ENCODE results near the gene PAGE2B.
"Not testable (repeated sequence)": the region's sequence is repeated elsewhere in the genome, so short reads cannot be mapped to it uniquely, and the experiment has no call there.

PAGE2B gene

GRCh38 chrX:55074851-55075467 lies at the start of gene PAGE2B:
PAGE2B (plus strand) TSS chrX:55075030; CDS start chrX:55076042, 1,012 bp downstream.
- DNase-seq (ENCODE audit: low read depth) = no peak

- DNase-seq (ENCODE audit: low read depth) = no peak
Observed at GRCh38 chrX:55026143-55026542, 48.7 kb upstream of the PAGE2B start.

DNA sequence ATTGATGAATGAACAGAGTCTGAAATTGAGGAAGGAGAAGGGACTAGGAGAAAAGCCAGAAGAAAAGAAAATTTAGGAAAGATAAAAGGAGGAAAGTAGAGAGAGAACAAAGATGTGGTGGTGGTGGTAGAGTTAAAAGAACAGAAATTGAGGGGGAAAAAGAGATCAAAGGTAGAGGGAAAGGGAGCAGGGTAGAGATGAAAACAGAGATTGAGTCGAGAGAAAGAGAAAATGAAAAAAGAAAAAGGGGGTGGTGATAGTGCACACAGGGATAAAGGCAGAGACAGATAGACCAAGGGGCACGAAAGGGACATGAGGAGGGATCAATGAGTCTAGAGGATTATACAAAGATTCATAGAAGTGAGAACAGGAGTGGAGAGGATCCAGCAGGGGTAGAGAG lies 48.0 kb upstream of the PAGE2B start:
- DNase-seq (ENCODE audit: low read depth) = no peak

GRCh38 chrX:55028040-55028439 lies 46.8 kb upstream of the PAGE2B start:
- no peak for DNase-seq (ENCODE audit: low read depth)

GRCh38 chrX:55028611-55029010 lies 46.2 kb upstream of the PAGE2B start:
- DNase-seq (ENCODE audit: low read depth) = no peak

- DNase-seq (ENCODE audit: low read depth) = no peak
Observed at GRCh38 chrX:55029291-55029690, 45.5 kb upstream of the PAGE2B start.

DNA sequence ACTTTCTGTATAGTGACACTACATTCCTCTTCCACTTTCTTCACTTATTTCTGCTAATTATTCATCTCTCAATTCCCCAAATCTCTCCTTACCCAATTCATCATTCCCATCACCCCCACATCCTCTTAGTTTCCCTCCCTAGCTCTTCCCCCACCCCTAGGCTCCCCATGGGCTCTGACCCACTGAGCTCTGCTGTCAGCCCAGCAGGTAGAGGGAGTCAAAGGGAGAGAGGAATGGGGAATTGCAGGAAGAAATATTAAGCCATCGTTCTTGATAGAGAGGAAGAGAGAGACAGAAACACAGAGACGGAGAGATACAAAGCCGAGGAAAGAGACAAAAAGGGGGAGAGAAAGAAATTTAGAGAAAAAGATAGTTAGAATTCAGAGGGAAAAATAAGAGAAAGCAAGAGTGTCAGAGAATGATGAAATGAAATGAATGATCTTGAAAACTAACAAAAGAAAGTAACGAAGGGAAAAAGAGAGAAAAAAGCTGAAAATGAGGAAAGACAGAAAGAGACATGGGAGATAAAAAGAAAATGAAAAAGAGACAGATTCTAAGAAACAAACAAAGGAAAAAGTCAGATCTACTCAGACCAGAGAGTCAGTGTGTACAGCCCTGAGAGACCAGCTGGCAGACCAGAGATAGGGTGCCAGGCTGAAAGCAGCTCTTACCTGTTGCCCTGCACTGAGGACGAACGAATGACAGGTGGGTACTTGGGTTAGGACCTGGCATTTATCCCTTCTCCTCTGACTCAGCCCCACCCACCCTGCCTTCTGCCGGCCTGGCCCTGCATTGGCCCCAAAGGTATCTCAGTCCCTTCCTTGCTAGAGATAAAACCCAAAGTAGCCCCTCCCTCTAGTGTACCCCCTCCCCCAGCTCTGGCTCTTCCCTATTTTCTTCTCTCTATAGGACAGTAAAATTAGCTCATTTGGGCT lies 44.3 kb upstream of the PAGE2B start, which contains the start of gene ALAS2:
TSS of gene ALAS2 (minus strand) at position 707 of the 935 bp plus-strand sequence. CDS start 4,977 bp downstream, outside the sequence.
- DNase-seq (ENCODE audit: low read depth) = no peak

GRCh38 chrX:55033429-55033828 lies 41.4 kb upstream of the PAGE2B start:
- no peak for DNase-seq (ENCODE audit: low read depth)

DNA sequence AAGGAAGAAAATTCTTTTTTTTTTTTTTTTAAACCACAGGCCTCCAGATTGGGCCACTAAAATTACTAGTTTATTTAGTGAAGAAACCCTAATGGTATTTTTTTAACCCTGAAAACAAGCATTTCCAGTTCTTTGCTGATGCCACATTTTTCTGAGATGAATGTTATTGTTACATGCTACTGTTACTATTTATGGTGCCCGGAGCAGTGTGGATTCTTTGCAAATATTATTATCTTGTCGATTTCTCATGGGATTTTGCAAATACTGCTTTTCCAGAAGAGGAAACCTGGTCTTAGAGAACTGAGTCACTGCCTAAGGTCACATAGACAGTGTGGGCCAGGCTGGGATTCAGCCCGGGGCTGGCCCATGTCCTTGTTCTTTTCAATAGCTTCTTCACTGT lies 35.4 kb upstream of the PAGE2B start:
- no peak for DNase-seq (ENCODE audit: low read depth)

- DNase-seq (ENCODE audit: low read depth) = no peak
Observed at GRCh38 chrX:55041514-55041913, 33.3 kb upstream of the PAGE2B start.

DNA sequence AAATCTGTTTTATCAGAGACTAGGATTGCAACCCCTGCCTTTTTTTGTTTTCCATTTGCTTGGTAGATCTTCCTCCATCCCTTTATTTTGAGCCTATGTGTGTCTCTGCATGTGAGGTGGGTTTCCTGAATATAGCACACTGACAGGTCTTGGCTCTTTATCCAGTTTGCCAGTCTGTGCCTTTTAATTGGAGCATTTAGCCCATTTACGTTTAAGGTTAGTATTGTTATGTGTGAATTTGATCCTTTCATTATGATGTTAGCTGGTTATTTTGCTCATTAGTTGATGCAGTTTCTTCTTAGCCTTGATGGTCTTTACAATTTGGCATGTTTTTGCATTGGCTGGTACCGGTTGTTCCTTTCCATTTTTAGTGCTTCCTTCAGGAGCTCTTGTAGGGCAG lies 24.2 kb upstream of the PAGE2B start:
- DNase-seq (ENCODE audit: low read depth) = not testable (repeated sequence)

DNA sequence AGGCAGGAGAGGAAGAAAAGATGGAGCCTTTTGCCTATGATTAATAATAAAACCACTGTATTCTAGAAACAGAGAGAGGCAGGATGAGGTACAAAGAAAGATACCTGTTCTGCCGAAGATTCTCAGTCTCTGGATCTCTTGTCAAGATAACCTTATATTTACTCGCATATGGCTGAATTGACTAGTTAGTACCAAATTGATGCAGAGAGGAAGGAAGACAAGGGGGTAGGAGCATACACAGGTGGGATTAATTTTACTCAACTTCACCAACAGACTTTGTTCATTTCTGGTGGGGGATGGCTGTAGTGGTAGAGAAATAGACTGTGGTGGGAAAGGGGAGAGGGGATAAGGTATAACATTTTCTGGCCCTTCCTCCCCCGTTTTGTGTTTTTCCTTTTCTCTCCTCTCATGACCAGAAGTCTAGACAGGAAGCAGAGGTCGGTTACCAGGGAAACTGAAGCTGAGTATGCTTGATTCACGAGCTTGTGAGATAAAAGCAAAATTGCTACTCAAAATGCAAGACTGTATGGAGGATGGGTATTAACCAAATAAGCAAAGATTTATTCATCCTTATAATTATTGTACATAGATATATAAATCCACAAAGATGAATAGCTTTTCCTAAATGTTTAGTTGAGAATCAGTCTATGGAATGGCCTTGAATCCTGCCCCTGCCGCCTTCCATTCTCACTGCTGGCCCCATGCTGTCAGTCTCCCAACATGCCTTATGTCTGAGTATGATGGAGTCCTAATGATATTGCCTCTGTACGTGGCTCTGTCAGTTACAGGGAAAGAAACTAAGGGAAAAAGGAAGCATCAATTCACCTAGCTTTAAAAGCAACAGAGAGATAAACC lies 17.8 kb upstream of the PAGE2B start:
- no peak for DNase-seq (ENCODE audit: low read depth)

- DNase-seq (ENCODE audit: low read depth) = peak; percentile 9
Observed at GRCh38 chrX:55057675-55058249, 17.1 kb upstream of the PAGE2B start.

- not testable (repeated sequence) for DNase-seq (ENCODE audit: low read depth)
Observed at GRCh38 chrX:55067180-55067579, 7.7 kb upstream of the PAGE2B start.

DNA sequence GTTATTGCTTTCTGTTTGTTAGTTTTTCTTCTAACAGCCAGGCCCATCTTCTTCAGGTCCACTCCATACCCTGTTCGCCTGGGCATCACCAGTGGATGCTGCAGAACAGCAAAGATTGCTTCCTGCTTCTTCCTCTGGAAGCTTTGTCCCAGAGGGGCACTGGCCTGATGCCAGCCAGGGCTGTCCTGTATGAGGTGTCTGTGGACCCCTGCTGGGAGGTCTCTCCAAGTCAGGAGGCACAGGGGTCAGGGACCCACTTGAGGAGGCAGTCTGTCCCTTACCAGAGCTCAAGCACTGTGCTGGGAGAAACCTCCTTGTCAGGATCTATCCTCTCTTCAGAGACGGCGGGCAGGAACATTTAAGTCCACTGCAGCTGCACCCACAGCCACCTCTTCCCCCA lies 2.5 kb upstream of the PAGE2B start:
- no peak for DNase-seq (ENCODE audit: low read depth)

GRCh38 chrX:55088795-55089489 lies 14.1 kb downstream of the PAGE2B start, which contains the start of gene PAGE2:
PAGE2 (plus strand) TSS chrX:55089018; CDS start chrX:55090021, 1,003 bp downstream.
- DNase-seq (ENCODE audit: low read depth) = no peak

DNA sequence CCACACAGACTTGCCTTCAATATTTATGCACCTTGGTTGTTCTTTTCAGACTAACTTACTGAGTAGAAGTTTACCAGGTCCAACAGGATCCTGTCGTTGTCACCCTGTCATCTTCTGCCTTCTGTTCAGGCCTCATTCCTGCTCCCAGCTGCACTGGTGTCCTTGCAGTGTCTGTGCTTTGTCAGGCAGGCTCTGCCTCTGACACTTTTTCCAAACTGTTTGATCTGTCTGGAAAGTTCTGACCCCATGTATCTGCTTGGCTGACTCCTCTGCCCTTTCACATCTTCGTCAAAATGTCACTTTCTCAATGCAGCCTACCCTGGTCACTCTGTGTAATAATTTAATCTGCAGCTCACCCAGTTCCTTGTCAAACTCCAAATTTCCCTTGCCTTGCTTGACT lies 23.9 kb downstream of the PAGE2B start:
- no peak for DNase-seq (ENCODE audit: low read depth)

GRCh38 chrX:55099162-55099561 lies 24.3 kb downstream of the PAGE2B start:
- DNase-seq (ENCODE audit: low read depth) = no peak

DNA sequence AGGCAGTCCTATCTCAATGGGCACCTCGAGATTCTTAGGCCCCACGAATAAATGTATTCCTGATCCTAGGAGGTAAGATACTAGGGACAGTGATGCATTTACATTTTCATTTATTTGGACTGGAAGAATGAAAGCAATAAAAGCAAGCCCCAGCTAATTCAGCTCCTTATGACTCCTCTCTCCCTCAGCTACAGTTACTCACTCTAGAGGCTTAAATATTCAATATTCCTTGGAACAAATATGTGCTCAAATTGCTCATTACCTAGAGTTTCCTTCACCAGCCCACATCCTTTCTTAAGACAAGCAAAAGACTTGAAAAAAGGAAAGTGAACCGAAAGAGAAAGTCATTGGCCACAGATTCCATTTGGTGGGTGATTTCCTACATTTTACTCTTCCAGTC lies 27.9 kb downstream of the PAGE2B start:
- DNase-seq (ENCODE audit: low read depth) = no peak

DNA sequence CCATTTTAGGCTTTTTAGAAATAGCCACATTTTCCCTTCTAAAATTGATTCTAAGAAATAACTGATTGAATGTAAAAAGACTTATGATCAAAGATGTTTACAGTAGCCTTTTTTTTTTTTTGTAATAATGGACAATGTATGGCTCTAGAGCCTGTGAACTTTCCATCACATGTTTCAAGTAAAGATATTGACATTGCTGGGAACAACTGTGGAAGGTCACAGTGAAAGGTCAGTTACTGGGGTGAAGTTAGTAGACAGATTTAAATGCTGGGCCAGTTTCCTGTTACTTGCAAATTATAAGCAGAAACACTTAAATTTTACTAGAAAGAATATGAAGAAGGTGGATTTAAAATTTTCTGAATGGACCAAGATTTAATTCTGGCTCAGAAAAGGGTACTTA lies 32.4 kb downstream of the PAGE2B start:
- DNase-seq (ENCODE audit: low read depth) = no peak

DNA sequence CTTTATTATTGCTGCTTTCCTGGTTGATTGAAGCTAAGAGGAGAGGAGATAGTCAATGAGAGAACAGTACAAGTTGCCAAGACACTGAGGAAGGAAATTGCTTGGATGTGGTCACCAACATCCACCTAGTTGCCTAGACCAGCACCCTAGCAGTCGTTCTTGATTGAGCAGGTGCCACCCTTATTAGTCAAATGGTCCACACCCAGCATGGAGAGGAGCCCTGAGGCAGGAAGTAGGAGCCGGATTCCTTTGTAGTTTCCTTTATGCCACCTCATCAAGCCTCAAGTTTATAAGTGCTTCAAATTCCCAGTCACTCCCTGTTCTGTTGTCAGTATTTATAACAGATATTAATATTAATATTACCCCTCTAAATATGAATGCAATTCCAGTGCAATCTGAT lies 33.1 kb downstream of the PAGE2B start:
- no peak for DNase-seq (ENCODE audit: low read depth)

Data from activated gamma-delta T cell treated with anti-CD3 and anti-CD28 coated beads, Interleukin-2, amount 50 U/mL, for 16 hours (primary cell).